ES-I3 (cell line): ENCODE results near the gene CACNB1.
A peak's percentile ranks its signal among the peaks of the same experiment; 100 is the strongest.

Experiments used
- H3K36me3 ChIP-seq: 2 replicates; pipeline ENCODE4 v1.6.1; 2013; ENCODE audit warnings: mild to moderate bottlenecking, low read length, control low read depth, moderate library complexity; ENCODE audit not compliant: insufficient read depth
- H3K4me1 ChIP-seq: 2 replicates; pipeline ENCODE4 v1.6.1; 2013; ENCODE audit warnings: mild to moderate bottlenecking, control low read depth, low read length; ENCODE audit not compliant: insufficient read depth
- H3K9ac ChIP-seq: 2 replicates; pipeline ENCODE4 v1.6.1; 2013; ENCODE audit warnings: low read depth, mild to moderate bottlenecking, low read length, moderate library complexity
- H3K9me3 ChIP-seq: 2 replicates; pipeline ENCODE4 v1.6.1; 2013; ENCODE audit warnings: mild to moderate bottlenecking, low read length, moderate library complexity; ENCODE audit not compliant: control insufficient read depth, insufficient read depth

The CACNB1 gene

DNA sequence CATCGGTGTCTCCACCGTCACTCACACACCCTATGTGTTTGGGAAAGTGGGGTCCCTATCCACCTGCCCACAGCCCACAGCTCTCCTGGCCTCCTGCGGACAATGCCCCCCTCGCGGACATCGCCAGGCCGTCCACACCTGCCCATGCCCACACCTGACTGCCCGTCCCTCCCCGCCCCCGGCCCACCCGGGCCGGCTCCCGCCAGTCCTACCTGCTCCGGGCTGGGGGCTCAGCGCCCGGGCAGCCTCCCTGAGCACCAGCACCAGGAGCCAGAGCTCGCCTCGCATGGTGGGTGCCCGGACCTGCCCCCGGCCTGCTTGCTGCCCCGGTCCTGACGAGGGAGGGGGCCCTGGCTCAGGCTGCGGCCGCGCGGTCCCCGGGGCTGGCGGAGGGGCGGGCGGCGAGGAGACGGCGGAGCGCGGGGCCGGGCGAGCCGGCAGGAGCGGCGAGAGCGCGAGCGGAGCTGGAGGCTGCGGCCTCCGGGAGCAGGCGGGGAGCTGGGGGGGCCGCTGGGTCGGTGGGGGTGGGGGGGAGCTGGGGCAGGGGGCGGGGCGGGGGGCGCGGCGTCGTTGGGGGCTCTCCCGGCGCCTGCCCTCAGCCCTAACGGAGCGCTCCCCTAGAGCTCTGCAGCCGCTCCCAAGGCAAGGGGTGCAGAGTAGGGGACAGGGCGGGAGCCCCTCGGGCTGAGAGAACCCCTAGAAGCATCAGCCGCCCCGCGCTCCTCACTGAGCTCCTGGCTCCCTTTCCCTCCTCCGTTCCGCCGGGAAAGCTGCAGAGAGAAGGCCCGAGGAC lies 46.1 kb downstream of the CACNB1 start, which contains the start of gene PLXDC1:
TSS of gene PLXDC1 (minus strand) at position 488 of the 793 bp plus-strand sequence. CDS start at position 288, 200 bp downstream.
- Histone ChIP-seq H3K36me3 (no peaks in the 10 kb centered on the region), H3K9me3 (no peaks in the 10 kb centered on the region), H3K9ac (peak within 1 kb of the TSS; percentile 96; the same call in 1 of the 2 replicates), H3K4me1 (no peaks in the 10 kb centered on the region; the same call in 1 of the 2 replicates)

DNA sequence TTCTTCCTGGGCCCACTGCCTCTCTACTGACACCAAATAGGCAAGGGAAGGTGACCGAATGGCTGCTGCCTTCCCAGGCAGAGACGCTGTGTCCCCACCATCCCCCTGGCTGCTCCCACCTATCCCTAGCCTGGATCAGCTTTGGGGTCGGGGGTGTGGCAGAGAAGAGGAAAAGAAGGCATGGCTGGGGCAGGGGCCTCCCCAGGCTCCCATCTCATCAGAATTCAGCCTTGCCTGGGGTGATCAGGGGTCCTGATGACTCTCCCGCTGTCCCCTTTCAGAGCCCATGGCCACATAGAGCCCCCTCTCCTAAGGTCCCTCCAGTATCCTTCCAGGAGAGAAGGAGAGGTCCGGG lies 46.7 kb downstream of the CACNB1 start:
- H3K4me1 ChIP-seq, result no peaks in the 10 kb centered on the region; the same call in 1 of the 2 replicates
- peak overlapping the region; percentile 48; the same call in 1 of the 2 replicates for H3K9ac ChIP-seq
- no peaks in the 10 kb centered on the region for H3K36me3 ChIP-seq
- no peaks in the 10 kb centered on the region for H3K9me3 ChIP-seq

DNA sequence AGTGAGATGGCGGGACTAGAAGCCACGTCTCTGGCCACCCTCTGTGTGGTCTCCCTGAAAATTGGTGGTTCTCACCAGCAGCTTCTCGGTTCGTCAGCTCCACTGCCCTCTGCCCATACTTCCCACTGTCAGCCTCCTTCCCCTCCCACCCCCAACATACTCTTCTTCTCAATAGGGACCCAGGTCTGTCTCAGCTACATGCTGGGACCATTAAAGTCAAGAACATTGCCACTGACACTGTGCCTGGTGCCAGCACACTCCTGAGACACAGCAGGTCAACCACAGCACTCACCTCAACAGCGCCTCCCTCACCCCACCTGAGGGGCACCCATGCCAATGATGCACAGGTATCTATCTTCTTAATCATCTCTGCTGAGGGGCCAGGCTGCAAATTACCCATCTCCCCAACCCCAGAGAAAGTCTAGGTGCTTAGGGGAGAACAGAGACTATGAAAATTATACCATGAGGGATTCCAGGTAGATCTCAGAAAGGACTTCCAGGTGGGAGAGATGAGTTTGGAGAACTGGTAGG lies 47.3 kb downstream of the CACNB1 start:
- no peaks in the 10 kb centered on the region for H3K36me3 ChIP-seq
- H3K9ac ChIP-seq, result no peak overlapping the region
- H3K9me3 ChIP-seq, result no peaks in the 10 kb centered on the region
- no peaks in the 10 kb centered on the region; the same call in 1 of the 2 replicates for H3K4me1 ChIP-seq

DNA sequence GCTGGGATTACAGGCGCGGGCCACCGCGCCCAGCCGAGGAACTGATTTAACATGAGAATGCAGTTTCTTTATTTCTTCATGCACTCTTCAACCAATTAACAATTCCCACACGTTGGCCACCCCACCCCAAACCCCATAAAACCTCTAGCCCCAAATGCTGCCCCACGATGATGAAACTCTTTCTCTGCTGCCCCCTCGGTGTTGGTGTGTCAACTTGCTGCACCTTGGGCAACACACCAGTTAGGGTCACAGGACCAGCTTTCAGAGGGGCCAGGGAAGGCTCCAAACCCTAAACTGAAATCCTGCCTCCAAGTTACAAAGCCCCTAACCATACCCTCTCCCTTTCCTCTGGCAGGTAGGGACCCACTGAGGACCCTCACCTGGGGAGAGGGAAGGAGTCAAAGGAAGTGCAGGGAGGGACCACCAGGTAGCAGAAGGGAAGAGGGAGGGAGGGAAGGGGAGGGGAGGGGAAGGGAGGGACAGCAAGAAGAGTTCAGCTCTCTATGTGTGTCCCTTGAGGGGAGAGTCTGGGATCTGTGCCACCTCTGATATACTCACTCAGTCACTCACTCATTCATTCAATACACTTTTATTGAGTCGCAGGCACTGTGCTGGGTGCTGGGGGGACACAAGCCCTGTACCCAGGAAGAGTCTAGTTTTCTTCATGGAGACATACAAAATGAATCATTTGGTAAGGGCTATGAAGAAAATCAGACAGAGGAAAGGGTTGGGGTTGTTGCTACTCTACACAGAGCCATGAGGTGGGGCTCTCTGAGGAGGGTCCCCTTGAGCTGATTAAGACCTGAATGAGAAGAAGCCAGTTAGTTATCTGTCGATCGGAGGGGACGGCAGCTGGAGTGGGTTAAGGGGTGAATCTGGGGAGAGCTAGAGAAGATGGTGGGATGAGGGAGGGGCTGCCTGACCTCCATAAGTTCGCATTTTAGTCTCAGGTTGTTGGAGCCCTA lies 50.0 kb downstream of the CACNB1 start:
- Histone ChIP-seq H3K4me1 (no peaks in the 10 kb centered on the region; the same call in 1 of the 2 replicates), H3K36me3 (no peaks in the 10 kb centered on the region), H3K9ac (peak overlapping the region; percentile 12; the same call in 1 of the 2 replicates), H3K9me3 (no peaks in the 10 kb centered on the region)

DNA sequence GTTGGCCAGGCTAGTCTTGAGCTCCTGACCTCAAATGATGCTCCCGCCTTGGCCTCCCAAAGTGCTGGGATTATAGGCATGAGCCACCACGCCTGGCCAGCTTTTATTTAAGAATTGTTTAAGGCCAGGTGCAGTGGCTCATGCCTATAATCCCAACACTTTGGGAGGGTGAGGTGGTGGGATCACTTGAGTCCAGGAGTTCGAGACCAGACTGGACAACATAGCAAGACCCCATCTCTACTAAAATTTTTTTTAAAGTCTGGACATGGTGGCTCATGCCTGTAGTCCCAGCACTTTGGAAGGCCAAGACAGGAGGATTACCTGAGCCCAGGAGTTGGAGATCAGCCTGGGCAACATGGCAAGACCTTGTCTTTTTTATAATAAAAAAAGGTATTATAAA lies 51.2 kb downstream of the CACNB1 start:
- H3K9ac ChIP-seq, result no peak overlapping the region
- H3K36me3 ChIP-seq, result no peaks in the 10 kb centered on the region
- H3K4me1 ChIP-seq, result no peaks in the 10 kb centered on the region; the same call in 1 of the 2 replicates
- H3K9me3 ChIP-seq, result no peaks in the 10 kb centered on the region

DNA sequence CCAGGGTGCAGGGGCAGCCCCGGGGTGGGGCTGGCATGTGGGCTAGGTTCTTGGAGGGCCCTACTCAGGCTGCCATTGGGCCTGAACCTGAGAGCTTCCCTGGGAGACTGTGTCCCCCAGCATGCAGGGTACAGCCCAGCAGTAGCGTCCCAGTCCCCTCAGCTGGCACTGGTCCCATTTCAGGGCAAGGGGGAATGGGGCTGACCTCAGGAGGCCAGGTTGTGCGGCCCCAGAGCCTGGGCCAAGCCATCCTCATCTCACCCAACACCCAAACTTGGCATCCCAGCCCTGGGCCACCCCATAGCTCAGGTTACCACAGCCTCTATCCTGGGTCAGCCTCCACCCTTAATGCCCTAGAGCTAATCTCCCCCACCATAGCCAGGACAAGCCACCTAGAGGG lies 52.3 kb downstream of the CACNB1 start:
- H3K36me3 ChIP-seq, result no peaks in the 10 kb centered on the region

DNA sequence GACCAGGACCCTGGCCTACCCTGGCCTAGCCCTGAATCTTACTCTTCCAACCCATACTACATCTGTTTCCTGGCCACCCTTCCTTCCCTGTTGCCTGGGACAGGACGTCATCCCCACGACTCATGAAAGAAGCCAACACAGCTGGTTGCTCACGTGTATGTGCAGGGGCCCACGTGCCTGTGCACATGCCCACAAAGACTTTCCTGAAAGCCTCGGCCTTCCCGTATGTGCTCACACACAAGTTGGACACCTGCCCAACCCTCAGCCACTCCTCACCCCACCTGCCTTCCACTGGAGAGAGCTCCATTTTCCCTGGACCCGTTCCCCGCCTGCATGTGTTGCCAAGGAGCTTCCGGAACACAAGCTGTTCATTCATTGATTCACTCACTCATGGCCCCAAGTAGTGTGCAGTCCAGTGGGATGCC lies 53.0 kb downstream of the CACNB1 start:
- no peaks in the 10 kb centered on the region for H3K36me3 ChIP-seq
- no peaks in the 10 kb centered on the region for H3K9me3 ChIP-seq
- no peaks in the 10 kb centered on the region; the same call in 1 of the 2 replicates for H3K4me1 ChIP-seq
- no peak overlapping the region for H3K9ac ChIP-seq

More for the DNA sequence above, 52.3 kb downstream of the CACNB1 start:
- no peak overlapping the region for H3K9ac ChIP-seq
- no peaks in the 10 kb centered on the region for H3K9me3 ChIP-seq
- H3K4me1 ChIP-seq, result no peaks in the 10 kb centered on the region; the same call in 1 of the 2 replicates

DNA sequence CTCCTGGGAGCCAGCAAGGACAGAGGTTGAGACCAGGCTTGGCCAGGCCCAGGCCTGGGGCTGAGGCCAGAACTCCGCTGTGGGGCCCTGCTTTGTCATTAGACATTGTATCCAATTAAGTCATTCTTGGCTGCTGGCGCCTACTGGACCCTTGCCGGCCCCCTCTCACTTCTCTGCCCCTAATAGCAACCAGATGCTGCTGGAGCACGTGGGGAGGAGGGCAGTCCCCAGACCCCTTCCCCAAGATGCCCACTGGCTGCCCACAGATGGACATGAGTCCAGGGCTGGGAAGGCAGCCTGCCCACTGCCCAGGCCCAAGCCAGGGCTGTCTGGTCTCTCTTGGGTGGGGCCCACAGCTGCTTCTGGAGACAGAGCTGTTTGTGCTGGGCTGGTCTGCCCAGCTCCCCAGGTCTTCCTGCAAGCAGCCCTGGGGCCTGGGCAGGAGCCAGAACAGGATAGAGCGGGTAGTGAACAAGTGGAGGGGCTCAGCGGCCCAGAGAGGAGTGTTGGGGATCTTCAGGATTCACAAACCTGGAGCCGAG lies 53.8 kb downstream of the CACNB1 start:
- Histone ChIP-seq H3K36me3 (no peaks in the 10 kb centered on the region), H3K9me3 (no peaks in the 10 kb centered on the region)

DNA sequence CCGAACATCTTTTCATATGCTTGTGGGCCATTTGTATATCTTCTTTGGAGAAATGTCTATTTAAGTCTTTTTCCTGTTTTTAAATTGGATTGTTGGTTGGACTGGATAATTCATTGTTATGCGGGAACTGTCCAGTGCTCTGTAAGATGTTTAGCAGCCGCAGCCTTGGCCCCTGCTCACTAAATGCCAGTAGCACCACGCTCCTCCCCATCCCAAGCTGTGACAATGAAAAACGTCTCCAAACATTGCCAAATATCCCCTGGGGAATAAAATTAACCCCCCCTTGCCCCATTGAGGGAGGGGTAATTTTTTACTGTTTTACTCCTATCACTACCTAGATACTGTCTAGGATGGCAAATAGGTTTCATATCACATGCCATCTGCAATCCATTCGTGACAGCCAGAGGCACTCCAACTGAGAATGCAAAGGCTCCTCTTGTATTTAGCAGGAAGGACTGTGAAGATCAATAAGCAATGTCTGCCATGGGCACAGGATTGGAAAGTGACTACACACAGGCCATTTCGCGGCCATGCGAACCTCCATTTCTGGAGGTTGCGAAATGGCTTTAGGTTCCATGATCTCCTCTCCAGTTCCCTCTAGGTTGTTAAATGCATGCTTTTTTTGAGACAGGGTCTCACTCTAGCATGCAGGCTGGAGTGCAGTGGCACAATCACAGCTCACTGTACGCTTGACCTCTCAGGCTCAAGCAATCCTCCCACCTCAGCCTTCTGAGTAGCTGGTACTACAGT lies 55.4 kb downstream of the CACNB1 start:
- H3K4me1 ChIP-seq, result peaks cover 9% of the 10 kb centered on the region; the same call in 1 of the 2 replicates
- H3K36me3 ChIP-seq, result no peaks in the 10 kb centered on the region
- H3K9ac ChIP-seq, result no peak overlapping the region
- no peaks in the 10 kb centered on the region for H3K9me3 ChIP-seq

More for the DNA sequence above, 53.8 kb downstream of the CACNB1 start:
- H3K9ac ChIP-seq, result no peak overlapping the region
- H3K4me1 ChIP-seq, result peaks cover 7% of the 10 kb centered on the region; the same call in 1 of the 2 replicates

DNA sequence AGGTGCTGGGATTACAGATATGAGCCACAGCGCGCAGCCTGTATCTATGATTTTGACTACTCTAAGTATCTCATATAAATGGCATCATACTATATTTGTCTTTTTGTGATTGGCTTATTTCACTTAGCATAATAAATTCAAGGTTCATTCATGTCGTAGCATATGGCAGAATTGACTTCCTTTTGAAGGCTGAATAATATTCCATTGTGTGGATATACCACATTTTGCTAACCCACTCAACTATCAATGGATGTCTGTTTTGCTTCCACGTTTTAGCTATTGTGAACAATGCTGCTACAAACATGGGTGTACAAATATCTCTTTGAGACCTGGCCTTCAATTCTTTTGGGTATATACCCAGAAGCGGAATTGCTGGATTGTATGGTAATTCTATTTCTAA lies 56.2 kb downstream of the CACNB1 start:
- Histone ChIP-seq H3K4me1 (peaks cover 9% of the 10 kb centered on the region; the same call in 1 of the 2 replicates), H3K9ac (no peak overlapping the region), H3K36me3 (no peaks in the 10 kb centered on the region), H3K9me3 (no peaks in the 10 kb centered on the region)

DNA sequence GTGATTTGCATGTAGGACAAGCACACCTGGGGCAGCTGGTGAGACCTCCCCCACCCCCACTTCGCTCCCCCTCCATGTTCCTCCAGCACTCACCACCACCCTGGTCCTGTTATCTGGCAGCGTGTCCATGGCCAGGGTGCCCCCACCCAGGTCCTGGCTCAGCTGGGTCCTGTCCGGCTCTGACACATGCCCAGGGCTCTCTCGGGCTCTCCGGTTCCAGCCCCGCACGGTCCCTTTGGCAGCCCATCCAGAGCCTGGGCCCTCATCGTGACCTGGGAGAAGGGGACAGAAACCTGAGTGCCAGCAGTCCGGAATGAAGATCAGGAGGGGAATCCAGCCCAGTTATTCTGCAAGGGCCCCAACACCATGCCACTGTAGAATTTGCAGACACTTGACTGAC lies 57.9 kb downstream of the CACNB1 start:
- no peaks in the 10 kb centered on the region for H3K9me3 ChIP-seq
- no peaks in the 10 kb centered on the region for H3K36me3 ChIP-seq
- H3K4me1 ChIP-seq, result peaks cover 9% of the 10 kb centered on the region; the same call in 1 of the 2 replicates
- H3K9ac ChIP-seq, result no peak overlapping the region

DNA sequence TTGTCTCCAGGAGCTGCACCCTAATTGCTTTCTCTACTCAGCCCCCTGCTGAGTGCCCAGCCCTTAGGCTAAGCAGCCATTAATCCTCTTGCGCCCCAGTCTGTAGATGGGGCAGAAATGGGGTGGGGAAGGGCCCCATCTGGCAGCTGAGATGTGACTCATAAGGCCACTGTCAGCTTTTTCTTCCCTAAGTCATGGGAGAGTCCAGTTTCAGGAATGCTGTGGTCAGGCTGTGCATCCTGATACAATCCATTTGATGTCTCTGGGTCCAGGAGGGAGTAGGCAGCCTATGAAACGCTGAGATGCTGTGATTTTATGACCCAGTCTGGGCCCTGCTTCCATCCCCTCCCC lies 58.3 kb downstream of the CACNB1 start:
- no peaks in the 10 kb centered on the region for H3K9me3 ChIP-seq
- no peaks in the 10 kb centered on the region for H3K36me3 ChIP-seq
- no peak overlapping the region for H3K9ac ChIP-seq
- H3K4me1 ChIP-seq, result peaks cover 9% of the 10 kb centered on the region; the same call in 1 of the 2 replicates

DNA sequence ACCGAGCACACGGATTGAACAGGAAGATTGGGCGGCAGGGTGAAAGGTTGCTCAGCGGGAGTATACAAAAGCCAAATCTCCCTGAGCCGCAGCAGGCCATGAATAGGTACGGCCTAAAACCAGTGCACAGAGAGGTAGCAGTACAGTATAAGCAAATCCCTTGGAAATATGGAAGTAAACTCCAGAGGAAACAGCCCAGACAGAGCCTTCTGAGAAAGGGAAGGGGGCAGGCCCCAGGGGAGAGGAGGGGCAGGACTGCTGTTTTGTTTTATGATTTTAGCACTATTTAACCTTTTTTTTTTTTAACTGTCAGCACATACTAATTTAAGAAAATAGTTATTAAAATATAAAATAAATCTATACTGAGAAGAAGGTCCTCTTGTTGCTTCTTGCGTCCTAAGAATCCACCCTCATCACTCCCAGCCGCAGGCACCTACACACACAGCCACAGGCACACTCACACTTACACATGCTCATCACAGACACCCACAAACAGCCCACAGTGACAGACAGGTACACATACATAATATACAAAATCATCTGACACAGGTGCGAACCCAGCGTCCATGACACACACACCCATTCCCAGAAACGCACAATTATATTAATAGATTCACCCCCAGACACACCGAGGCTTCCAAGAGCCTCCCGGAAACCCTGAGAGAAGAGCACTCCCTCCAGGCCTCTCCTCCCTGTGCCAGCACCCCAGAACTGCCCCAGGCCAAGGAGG lies 58.9 kb downstream of the CACNB1 start:
- Histone ChIP-seq H3K9ac (no peak overlapping the region), H3K36me3 (no peaks in the 10 kb centered on the region), H3K4me1 (peaks cover 9% of the 10 kb centered on the region; the same call in 1 of the 2 replicates), H3K9me3 (no peaks in the 10 kb centered on the region)
